ENCODE results near the gene COQ10B.

Gene COQ10B

GRCh38 chr2:197500503-197501131 lies 47.3 kb downstream of the COQ10B start:
- peak in 6 of 51 donors; percentile 40 to 75 (median 50) for DNase-seq

- DNase-seq: no peak
These were observed 48.8 kb downstream of the COQ10B start for GRCh38 chr2:197502201-197502600.

- DNase-seq: no peak
These were observed 49.3 kb downstream of the COQ10B start for GRCh38 chr2:197502685-197503084.

DNA sequence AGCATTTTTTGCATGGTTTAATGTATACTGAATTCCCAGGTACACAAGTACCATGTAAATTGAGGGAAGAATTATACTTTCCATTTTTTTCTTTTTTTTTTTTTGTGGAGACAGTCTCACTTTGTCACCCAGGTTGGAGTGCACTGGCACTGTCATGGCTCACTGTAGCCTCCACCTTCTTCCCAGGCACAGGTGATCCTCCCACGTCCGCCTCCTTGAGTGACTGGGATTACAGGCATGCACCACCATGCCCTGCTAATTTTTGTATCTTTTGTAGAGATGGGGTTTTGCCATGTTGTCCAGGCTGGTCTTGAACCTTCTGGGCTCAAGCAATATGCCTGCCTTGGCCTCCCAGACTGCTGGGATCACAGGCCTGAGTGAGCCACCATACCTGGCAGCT lies 50.6 kb downstream of the COQ10B start:
- no peak for DNase-seq

DNA sequence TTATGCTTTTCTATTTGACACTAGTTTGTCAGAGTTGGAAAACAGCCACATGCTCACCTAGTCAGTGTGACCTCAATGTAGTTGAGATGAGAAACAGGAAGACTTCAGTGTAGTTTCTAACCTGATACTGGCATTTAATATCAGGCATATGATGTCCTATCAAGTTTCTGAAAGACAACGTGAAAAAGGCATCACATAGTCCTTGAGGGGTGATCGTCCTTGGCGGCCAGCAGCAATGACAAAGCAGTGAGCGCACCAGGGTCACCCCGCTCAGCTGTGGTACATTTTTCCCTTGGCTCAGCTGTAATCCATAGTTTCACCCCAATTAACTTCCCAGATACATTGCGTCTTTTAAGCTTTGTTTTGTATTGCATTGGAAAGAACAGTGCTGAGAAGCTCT lies 51.2 kb downstream of the COQ10B start:
- no peak for DNase-seq

- DNase-seq: no peak
These were observed 53.3 kb downstream of the COQ10B start for GRCh38 chr2:197506658-197507057.

DNA sequence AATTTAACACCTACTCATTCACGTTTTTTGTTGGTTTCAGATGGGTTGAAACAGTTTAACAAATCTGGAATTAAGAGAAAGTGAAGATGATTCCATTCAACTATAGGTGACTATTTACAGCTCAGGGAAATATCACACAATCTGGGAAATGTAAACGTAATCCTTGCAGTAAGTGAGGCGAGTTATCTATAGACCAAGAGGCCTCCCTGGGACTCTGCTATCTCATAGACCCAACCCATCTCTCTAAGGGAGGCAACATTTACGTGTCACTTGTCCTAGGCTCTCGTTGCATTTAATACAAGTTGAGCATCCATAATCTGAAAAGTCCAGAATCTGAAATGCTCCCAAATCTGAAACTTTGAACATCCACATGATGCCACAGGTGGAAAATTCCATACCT lies 60.6 kb downstream of the COQ10B start:
- no peak for DNase-seq

DNA sequence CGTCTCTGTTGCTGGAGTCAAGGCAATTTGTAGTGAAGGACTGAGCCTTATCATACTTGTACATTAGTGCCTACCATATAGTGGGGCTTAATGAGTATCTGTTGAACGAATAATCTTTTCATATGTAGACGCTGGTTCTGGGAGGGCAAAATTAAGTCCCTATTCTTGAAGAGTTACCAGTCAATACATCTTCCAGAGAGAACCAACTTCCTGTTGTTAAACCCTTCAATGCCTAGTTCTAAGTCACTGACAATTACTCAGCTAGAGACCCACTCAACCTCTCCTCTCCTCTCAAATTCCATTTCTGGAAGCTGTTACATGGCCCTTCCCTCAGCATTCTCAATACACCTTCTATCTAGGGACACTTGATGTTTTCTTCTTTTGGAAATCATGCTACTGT lies 61.4 kb downstream of the COQ10B start:
- no peak for DNase-seq

DNA sequence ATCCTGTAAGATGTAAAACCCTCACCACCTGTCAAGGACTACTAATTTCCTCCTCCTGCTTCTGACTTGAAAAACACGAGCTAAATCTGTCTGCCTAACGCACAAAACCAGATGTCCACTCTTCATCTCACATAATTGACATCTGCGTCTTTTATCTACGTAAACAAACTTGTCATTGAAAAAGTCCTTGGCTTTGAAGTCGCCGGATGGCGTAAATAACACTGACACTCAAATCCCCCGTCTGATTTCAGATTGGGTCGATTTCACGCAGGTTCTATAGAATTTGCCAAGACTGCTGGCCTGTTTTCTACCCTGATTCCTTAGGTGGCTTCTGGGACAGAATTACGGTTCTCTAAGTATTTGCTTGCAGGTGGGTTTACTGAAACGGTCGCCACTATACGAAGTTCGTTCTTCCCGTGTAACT lies 62.0 kb downstream of the COQ10B start:
- peak in 2 of 51 donors; percentile 35 to 54 for DNase-seq

DNA sequence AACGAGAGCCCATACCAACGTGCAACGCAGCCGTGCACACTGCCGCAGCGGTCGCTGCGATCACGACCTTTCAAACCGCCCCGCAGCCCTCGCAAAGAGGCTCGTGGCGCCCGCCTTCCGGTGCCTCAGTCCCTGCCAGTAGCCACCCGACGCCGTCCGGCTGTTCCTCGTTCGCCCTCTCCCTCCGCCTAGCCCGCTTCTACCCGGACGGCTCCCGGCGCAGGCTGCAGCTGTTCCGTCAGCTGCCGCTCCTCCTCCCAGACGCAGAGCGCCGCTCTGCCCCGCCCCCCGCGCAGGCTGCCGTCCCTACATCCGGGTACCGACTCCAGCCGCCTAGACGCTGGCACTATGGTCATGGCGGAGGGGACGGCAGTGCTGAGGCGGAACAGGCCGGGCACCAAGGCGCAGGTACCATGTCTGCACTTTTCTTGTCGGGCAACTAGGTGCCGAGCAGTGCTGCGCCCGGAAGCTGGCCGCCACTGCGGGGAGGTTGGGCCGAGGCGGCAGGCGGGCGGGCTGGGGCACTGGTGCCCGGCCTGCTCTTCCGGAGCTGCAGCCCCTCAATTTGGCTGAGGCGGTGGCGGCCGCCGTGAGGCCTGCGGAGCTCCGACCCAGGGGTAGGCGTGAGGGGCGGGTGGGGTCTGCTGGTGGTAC lies 62.5 kb downstream of the COQ10B start, which contains the start of gene MOB4:
Gene MOB4 (plus strand): TSS at position 328 of the 654 bp plus-strand sequence. CDS start 21 bp downstream, at position 349.
- peak; percentile 73 to 98 (median 92) for DNase-seq

- DNase-seq: peak in 26 of 51 donors; percentile 9 to 67 (median 44)
These were observed 63.0 kb downstream of the COQ10B start for GRCh38 chr2:197516393-197516761.

DNA sequence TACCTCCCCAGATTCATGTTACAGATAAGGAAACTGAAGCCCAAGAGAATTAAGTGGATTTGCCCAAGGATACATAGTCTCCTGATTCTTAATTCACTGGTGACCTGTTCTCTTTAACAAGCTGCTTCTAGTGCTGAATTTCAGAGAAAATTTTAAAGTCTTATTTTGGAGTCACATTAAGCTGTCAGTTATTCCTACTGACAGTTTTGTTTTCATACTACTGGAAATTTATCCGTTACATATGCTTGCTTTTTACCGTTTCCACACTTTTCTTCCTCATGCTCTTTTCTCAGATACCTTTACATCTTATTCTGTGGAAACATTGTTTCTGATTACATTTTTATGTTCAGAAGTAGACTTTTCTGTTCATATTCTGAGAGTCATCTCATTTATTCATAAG lies 63.8 kb downstream of the COQ10B start:
- DNase-seq: no peak

Data from hypothalamus (tissue), 51 donors.